Erythroblast (primary cell): ENCODE data around the gene MTO1.

Source experiments
- GATA1 ChIP-seq: IDR thresholded peaks from 2 replicates; pipeline ENCODE4 v1.6.1; 2011; ENCODE audit warnings: low read depth, mild to moderate bottlenecking, control low read depth, low read length, moderate library complexity
- POLR2A ChIP-seq: IDR thresholded peaks from 2 replicates; pipeline ENCODE4 v1.6.1; 2011; ENCODE audit warnings: mild to moderate bottlenecking, low read length

- no peak for TF ChIP-seq POLR2A
- no peak for TF ChIP-seq GATA1
Measured at GRCh38 chr6:73435236-73435635, 26.3 kb upstream of the MTO1 start.
